ENCODE results near the gene TBL2. TPM values are rescaled to one million over a fixed set of nuclear protein-coding genes. Genes with fewer than 3 reads are reported as not detected.
A peak's percentile ranks its signal among the peaks of the same experiment; 100 is the strongest.

Gene TBL2
- polyA plus RNA-seq, 3 donors = 10.4 to 40.1 (median 26.2) TPM

DNA sequence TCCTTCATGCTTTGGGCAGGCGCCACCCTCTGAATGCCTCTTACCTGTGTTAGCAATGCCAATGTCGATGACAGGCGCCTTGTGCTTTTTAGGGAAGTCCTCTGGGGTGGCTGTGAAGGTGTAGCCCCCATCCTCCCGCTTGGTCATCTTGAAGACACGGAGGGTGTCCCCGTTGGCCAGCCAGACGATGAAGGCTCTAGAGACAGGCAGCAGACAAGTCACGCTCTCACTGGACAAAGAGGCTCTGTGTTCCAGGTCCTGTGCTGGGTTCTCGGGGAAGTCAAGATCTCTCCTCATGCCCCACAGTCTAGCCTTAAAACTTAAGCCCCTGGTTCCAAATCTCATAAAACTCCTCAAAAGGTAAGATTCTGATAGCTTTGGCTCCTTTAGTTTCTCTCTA is 5.1 kb downstream of the TBL2 start:
- Histone ChIP-seq H3K79me2 (ENCODE audit: insufficient read depth, low read length) (peaks cover 50% of the 10 kb centered on the region), H2AFZ (ENCODE audit: insufficient read depth, low read depth, low read length, poor library complexity, severe bottlenecking) (no peak overlapping the region), H3K27me3 (ENCODE audit: control insufficient read depth in 2 of 2, insufficient read depth in 2 of 2, low read length in 2 of 2) (no peaks in the 10 kb centered on the region), H3K27ac (ENCODE audit: low read depth in 1 of 2, low read length in 2 of 2) (peak overlapping the region in 1 of 2 donors; percentile 31), H4K20me1 (ENCODE audit: insufficient read depth, low read length) (peaks cover 22% of the 10 kb centered on the region), H3K4me1 (ENCODE audit: control insufficient read depth in 1 of 2, insufficient read depth in 2 of 2, low read length in 2 of 2) (peaks cover 14 to 20% of the 10 kb centered on the region in 2 donors), H3K9me3 (replicated peaks in 1 of 2; ENCODE audit: control insufficient read depth in 1 of 2, insufficient read depth in 1 of 2, low read length in 2 of 2) (no peaks in the 10 kb centered on the region), H3K4me3 (replicated peaks in 1 of 3; ENCODE audit: low read depth in 2 of 3, low read length in 3 of 3) (no peak overlapping the region), H3K36me3 (replicated peaks in 1 of 2; ENCODE audit: control insufficient read depth in 1 of 2, insufficient read depth in 2 of 2, low read length in 2 of 2) (peaks cover 55 to 62% of the 10 kb centered on the region in 2 donors), H3K9ac (ENCODE audit: insufficient read depth, low read length, poor library complexity, severe bottlenecking) (no peak overlapping the region), H3K4me2 (replicated peaks; ENCODE audit: extremely low read depth, low read length, poor library complexity, severe bottlenecking) (no peak overlapping the region)
- peaks cover 15% of the 10 kb centered on the region for H3K4me1 Mint-ChIP-seq
- intact Hi-C loops (cut with micrococcal nuclease) = no loop called here
- DNase-seq = no peak
- peak overlapping the region in 3 of 7 donors; percentile 17 to 30 (median 21) for H3K27ac Mint-ChIP-seq
- H3K9me3 Mint-ChIP-seq = no peaks in the 10 kb centered on the region
- H3K4me3 Mint-ChIP-seq = no peak overlapping the region
- TF ChIP-seq, protein P1, sequence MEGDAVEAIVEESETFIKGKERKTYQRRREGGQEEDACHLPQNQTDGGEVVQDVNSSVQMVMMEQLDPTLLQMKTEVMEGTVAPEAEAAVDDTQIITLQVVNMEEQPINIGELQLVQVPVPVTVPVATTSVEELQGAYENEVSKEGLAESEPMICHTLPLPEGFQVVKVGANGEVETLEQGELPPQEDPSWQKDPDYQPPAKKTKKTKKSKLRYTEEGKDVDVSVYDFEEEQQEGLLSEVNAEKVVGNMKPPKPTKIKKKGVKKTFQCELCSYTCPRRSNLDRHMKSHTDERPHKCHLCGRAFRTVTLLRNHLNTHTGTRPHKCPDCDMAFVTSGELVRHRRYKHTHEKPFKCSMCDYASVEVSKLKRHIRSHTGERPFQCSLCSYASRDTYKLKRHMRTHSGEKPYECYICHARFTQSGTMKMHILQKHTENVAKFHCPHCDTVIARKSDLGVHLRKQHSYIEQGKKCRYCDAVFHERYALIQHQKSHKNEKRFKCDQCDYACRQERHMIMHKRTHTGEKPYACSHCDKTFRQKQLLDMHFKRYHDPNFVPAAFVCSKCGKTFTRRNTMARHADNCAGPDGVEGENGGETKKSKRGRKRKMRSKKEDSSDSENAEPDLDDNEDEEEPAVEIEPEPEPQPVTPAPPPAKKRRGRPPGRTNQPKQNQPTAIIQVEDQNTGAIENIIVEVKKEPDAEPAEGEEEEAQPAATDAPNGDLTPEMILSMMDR (IDR thresholded peaks at IDR 0.05) = no peak
- 95% methylated on average over 5 of the region's 9 CpGs for WGBS (ENCODE audit: insufficient coverage)
- H3K36me3 Mint-ChIP-seq = peaks cover 62 to 73% of the 10 kb centered on the region in 2 donors
- peaks cover 0 to 1% (median 0%) of the 10 kb centered on the region in 3 donors for H3K27me3 Mint-ChIP-seq (ENCODE audit: low read depth in 3 of 3)

DNA sequence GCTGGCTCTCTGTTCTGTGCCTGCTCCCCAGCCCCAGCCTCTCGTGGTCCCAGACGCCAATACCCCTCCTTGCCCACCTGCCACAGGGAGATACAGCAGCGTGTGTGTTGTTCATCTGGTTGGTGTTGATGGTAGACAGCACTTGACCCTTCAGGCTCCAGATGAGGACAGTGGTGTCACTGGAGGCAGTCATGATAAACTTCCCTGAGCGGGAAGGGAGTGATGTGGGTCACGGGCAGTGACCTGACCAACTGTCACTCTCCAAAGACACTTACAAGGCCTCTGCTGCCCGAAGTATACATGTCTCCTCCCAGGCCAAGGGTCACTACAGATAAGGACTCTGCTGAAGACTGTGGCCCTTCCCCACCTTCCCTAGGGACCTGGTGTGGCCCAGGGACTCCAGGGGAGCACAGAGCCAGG is 5.6 kb downstream of the TBL2 start:
- Histone ChIP-seq H3K9me3 (replicated peaks in 1 of 2; ENCODE audit: control insufficient read depth in 1 of 2, insufficient read depth in 1 of 2, low read length in 2 of 2) (no peaks in the 10 kb centered on the region), H3K27ac (ENCODE audit: low read depth in 1 of 2, low read length in 2 of 2) (no peak overlapping the region), H3K79me2 (ENCODE audit: insufficient read depth, low read length) (peaks cover 45% of the 10 kb centered on the region), H3K9ac (ENCODE audit: insufficient read depth, low read length, poor library complexity, severe bottlenecking) (no peak overlapping the region), H4K20me1 (ENCODE audit: insufficient read depth, low read length) (peaks cover 22% of the 10 kb centered on the region), H3K4me2 (replicated peaks; ENCODE audit: extremely low read depth, low read length, poor library complexity, severe bottlenecking) (no peak overlapping the region), H2AFZ (ENCODE audit: insufficient read depth, low read depth, low read length, poor library complexity, severe bottlenecking) (no peak overlapping the region), H3K4me1 (ENCODE audit: control insufficient read depth in 1 of 2, insufficient read depth in 2 of 2, low read length in 2 of 2) (peaks cover 12 to 16% of the 10 kb centered on the region in 2 donors), H3K36me3 (replicated peaks in 1 of 2; ENCODE audit: control insufficient read depth in 1 of 2, insufficient read depth in 2 of 2, low read length in 2 of 2) (peaks cover 55 to 62% of the 10 kb centered on the region in 2 donors), H3K27me3 (ENCODE audit: control insufficient read depth in 2 of 2, insufficient read depth in 2 of 2, low read length in 2 of 2) (no peaks in the 10 kb centered on the region), H3K4me3 (replicated peaks in 1 of 3; ENCODE audit: low read depth in 2 of 3, low read length in 3 of 3) (no peak overlapping the region)
- TF ChIP-seq, protein P1 (IDR thresholded peaks at IDR 0.05) = no peak
- Mint-ChIP-seq H3K36me3 (peaks cover 62 to 73% of the 10 kb centered on the region in 2 donors), H3K4me3 (no peak overlapping the region), H3K27ac (peak overlapping the region in 4 of 7 donors; percentile 17 to 60 (median 34)), H3K4me1 (peaks cover 15% of the 10 kb centered on the region), H3K9me3 (no peaks in the 10 kb centered on the region), H3K27me3 (ENCODE audit: low read depth in 3 of 3) (peaks cover 0 to 1% (median 0%) of the 10 kb centered on the region in 3 donors)
- 94% methylated on average over 4 of the region's 6 CpGs for WGBS (ENCODE audit: insufficient coverage)
- DNase-seq = no peak
- intact Hi-C loops (cut with micrococcal nuclease) = no loop called here
